OCI-LY7 (cell line): ENCODE measurements around the gene NTNG2. TPM values are rescaled to one million over a fixed set of nuclear protein-coding genes. Genes with fewer than 3 reads are reported as not detected.
A peak's percentile ranks its signal among the peaks of the same experiment; 100 is the strongest.

ENCODE experiments used
- BruUV-seq: library from RNA; stranded (reverse); fragments of 400-500 nt; replicated peaks from 2 replicates; lab custom pipeline; 2021; lab: Mats Ljungman, UMichigan
- CTCF ChIA-PET: fragments of 300-600 bp; sonication (Branson Sonifier 250); formaldehyde crosslinking; loops from one replicate; lab custom pipeline; 2022; ENCODE audit warnings: antibody characterized with exemption; ENCODE audit not compliant: unreplicated experiment; lab: Charles Lee
- POLR2A ChIA-PET: fragments of 300-600 bp; sonication (Branson Sonifier 250); formaldehyde crosslinking; loops from one replicate; lab custom pipeline; 2022; ENCODE audit warnings: antibody characterized with exemption; lab: Charles Lee
- DNase-seq: peaks from one replicate; pipeline ENCODE4 v3.0.0-alpha.2; 2015; ENCODE audit warnings: low spot score
- H2AFZ ChIP-seq: fragments of 200-600 bp; sonication (generic), shearing (Covaris generic); 2 replicates; pipeline ENCODE4 v1.6.1; 2014; ENCODE audit warnings: mild to moderate bottlenecking, antibody characterized with exemption, low read length, moderate library complexity
- H3K27ac ChIP-seq: fragments of 200-600 bp; sonication (generic); 2 replicates; pipeline ENCODE4 v1.5.1; 2014; ENCODE audit warnings: mixed run types, low read depth, mild to moderate bottlenecking, moderate library complexity, low read length, inconsistent platforms; ENCODE audit not compliant: poor library complexity, severe bottlenecking
- H3K36me3 ChIP-seq: fragments of 200-600 bp; sonication (generic); 2 replicates; pipeline ENCODE4 v1.6.1; 2014; ENCODE audit warnings: mild to moderate bottlenecking, antibody characterized with exemption, low read length, moderate library complexity, mixed read lengths; ENCODE audit not compliant: insufficient read depth
- H3K4me1 ChIP-seq: fragments of 200-600 bp; sonication (generic); 2 replicates; pipeline ENCODE4 v1.5.1; 2014; ENCODE audit warnings: mild to moderate bottlenecking, low read length; ENCODE audit not compliant: insufficient read depth, poor library complexity, severe bottlenecking
- H3K4me2 ChIP-seq: fragments of 200-600 bp; sonication (generic); 2 replicates; pipeline ENCODE4 v1.6.1; 2014; ENCODE audit warnings: mild to moderate bottlenecking, low read length
- H3K4me3 ChIP-seq: fragments of 200-600 bp; sonication (generic); 2 replicates; pipeline ENCODE4 v1.5.1; 2014; ENCODE audit warnings: mild to moderate bottlenecking, low read depth, low read length; ENCODE audit not compliant: poor library complexity, severe bottlenecking
- H3K79me2 ChIP-seq: fragments of 200-600 bp; sonication (generic); 2 replicates; pipeline ENCODE4 v1.6.1; 2016; ENCODE audit warnings: low read depth, mild to moderate bottlenecking, low read length, moderate library complexity, mixed read lengths; ENCODE audit not compliant: insufficient read depth
- H3K9me2 ChIP-seq: fragments of 200-600 bp; sonication (generic); 2 replicates; pipeline ENCODE4 v1.6.1; 2016; ENCODE audit warnings: mild to moderate bottlenecking, low read length, mixed read lengths; ENCODE audit not compliant: insufficient read depth
- H3K9me3 ChIP-seq: fragments of 200-600 bp; sonication (generic); 2 replicates; pipeline ENCODE4 v1.6.1; 2014; ENCODE audit warnings: mild to moderate bottlenecking, mixed run types, low read length, mixed read lengths
- H4K20me1 ChIP-seq: fragments of 200-600 bp; sonication (generic); 2 replicates; pipeline ENCODE4 v1.6.1; 2014; ENCODE audit warnings: mild to moderate bottlenecking, antibody characterized with exemption, low read length, moderate library complexity, mixed read lengths; ENCODE audit not compliant: insufficient read depth
- EZH2phosphoT487 ChIP-seq: fragments of 200-600 bp; sonication (generic); IDR thresholded peaks from 2 replicates; pipeline ENCODE4 v1.6.1; 2018; ENCODE audit warnings: low read depth, borderline replicate concordance, mild to moderate bottlenecking, mixed run types, antibody characterized with exemption, low read length, moderate library complexity, mixed read lengths
- intact Hi-C: fragments of 100-400 bp; cut with micrococcal nuclease; formaldehyde crosslinking; loops from one replicate; pipeline ENCODE4 v1.10.0; 2022; ENCODE audit not compliant: unreplicated experiment
- total RNA-seq, 2 experiments: library from RNA; depleted of rRNA in 1 of 2; stranded (reverse); fragments of >200 nt in 1 of 2; shearing (Covaris generic) in 1 of 2; gene quantifications; 2 replicates each; pipeline ENCODE4 v1.2.3, GENCODE V29; 2014 to 2022
- TF ChIP-seq, protein P1 (sequence below): fragments of 200-600 bp; sonication (generic); conservative IDR thresholded peaks from 2 replicates; pipeline ENCODE4 v1.5.1; 2014; ENCODE audit warnings: mild to moderate bottlenecking, antibody characterized with exemption, low read length, moderate library complexity, mixed read lengths

Gene NTNG2
- total RNA-seq, 2 experiments from 2014 or later: 3.2 to 7.5 TPM

DNA sequence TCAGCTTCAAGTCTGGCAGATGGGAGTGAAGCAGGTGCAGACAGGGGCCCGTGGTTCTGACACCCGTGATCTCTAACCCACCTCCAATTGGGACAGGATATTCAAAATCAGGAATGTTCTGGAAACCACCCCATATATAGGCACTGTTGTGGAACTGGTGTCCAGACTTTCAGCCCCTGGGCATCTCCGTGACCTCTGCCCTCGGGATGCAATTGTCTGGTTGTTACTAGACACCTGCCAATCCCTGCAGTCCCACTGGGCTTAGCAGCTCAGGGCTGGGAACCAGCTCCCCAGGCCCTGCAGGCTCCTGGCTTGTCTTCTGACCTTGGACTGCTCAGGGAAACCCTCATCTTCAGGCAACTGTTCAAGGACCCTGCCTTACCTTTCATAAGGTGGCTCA, 38.8 kb downstream of the NTNG2 start:
- Histone ChIP-seq H3K9me3 (no peaks in the 10 kb centered on the region), H3K36me3 (no peaks in the 10 kb centered on the region), H3K9me2 (no peaks in the 10 kb centered on the region), H3K79me2 (no peaks in the 10 kb centered on the region), H3K4me1 (no peaks in the 10 kb centered on the region), H2AFZ (no peak overlapping the region), H3K27ac (no peak overlapping the region), H3K4me3 (no peak overlapping the region), H4K20me1 (no peaks in the 10 kb centered on the region), H3K4me2 (no peak overlapping the region)
- TF ChIP-seq, protein P1, sequence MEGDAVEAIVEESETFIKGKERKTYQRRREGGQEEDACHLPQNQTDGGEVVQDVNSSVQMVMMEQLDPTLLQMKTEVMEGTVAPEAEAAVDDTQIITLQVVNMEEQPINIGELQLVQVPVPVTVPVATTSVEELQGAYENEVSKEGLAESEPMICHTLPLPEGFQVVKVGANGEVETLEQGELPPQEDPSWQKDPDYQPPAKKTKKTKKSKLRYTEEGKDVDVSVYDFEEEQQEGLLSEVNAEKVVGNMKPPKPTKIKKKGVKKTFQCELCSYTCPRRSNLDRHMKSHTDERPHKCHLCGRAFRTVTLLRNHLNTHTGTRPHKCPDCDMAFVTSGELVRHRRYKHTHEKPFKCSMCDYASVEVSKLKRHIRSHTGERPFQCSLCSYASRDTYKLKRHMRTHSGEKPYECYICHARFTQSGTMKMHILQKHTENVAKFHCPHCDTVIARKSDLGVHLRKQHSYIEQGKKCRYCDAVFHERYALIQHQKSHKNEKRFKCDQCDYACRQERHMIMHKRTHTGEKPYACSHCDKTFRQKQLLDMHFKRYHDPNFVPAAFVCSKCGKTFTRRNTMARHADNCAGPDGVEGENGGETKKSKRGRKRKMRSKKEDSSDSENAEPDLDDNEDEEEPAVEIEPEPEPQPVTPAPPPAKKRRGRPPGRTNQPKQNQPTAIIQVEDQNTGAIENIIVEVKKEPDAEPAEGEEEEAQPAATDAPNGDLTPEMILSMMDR: no peak
- no peak for TF ChIP-seq EZH2phosphoT487
- DNase-seq: no peak
- BruUV-seq: no TSS peak
- ChIA-PET POLR2A (interaction anchor here (0.5 kb wide), 1 partner anchor 827 kb away, joined by 4 read pairs; no protein-coding TSS in a partner anchor), CTCF (no interaction called here)
- intact Hi-C loops: no loop called here

GRCh38 chr9:132201139-132201538, 39.3 kb downstream of the NTNG2 start:
- TF ChIP-seq, protein P1: no peak
- no peak for TF ChIP-seq EZH2phosphoT487
- H3K79me2 ChIP-seq: no peaks in the 10 kb centered on the region
- DNase-seq: no peak
- H4K20me1 ChIP-seq: no peaks in the 10 kb centered on the region
- H3K4me1 ChIP-seq: no peaks in the 10 kb centered on the region
- CTCF ChIA-PET: no interaction called here
- H3K36me3 ChIP-seq: no peaks in the 10 kb centered on the region
- no peaks in the 10 kb centered on the region for H3K9me3 ChIP-seq
- H3K4me2 ChIP-seq: no peak overlapping the region
- H3K9me2 ChIP-seq: no peaks in the 10 kb centered on the region
- no peak overlapping the region for H3K4me3 ChIP-seq
- H2AFZ ChIP-seq: no peak overlapping the region
- no TSS peak for BruUV-seq
- POLR2A ChIA-PET: interaction anchor here (0.5 kb wide), 1 partner anchor 828 kb away, joined by 4 read pairs; no protein-coding TSS in a partner anchor
- no peak overlapping the region for H3K27ac ChIP-seq
- intact Hi-C loops: no loop called here

DNA sequence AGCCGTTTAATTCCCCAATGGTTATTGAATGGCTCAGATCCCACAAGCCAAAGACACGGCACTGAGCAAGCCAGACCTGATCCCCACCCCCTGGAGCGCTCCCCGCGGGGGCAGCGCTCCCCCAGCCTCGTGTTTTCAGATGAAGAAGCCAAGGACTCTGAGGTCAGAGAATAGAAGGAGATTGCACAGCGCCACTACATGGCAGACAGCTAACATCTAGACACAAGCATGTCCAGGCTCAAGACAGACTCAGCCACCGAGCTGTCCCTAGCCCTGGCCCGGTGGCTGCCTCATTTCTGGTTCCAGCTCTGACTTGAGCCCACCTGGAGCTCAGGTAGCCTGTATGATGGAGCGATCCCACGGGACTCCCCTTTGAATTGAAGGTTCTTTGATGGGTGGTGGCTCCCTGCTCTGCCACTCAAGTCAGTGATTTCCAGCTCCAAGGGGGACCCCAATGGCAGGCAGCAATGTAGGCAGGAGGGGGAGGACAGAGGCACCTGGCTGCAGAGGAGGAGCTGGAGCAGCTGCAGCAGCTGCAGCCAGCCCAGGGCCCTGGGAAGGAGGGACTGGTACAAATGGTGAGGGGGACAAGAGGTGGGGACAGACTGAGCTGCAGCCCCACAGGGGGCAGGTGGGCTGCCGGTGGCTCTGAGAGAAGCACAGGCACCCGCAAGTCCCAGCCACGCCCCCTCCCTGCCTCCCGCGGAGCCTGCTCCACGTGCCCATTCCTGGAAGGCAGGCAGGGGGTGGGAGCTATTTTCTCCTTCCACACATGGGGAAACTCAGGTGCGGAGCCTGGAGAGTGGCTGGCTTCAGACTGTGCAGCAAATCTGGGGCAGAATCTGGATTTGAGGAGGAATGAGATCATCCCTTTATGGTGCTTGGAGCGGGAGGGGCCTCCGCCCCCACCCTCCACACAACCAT, 40.2 kb downstream of the NTNG2 start:
- H3K36me3 ChIP-seq: no peaks in the 10 kb centered on the region
- no TSS peak for BruUV-seq
- intact Hi-C loops: no loop called here
- no peak overlapping the region for H3K27ac ChIP-seq
- no peaks in the 10 kb centered on the region for H4K20me1 ChIP-seq
- no peaks in the 10 kb centered on the region for H3K9me2 ChIP-seq
- ChIA-PET POLR2A (no interaction called here), CTCF (no interaction called here)
- H3K4me2 ChIP-seq: no peak overlapping the region
- TF ChIP-seq EZH2phosphoT487: no peak
- TF ChIP-seq, protein P1: 0 out of 2 replicates have a peak, but pooled peaks have one; percentile 17
- no peaks in the 10 kb centered on the region for H3K4me1 ChIP-seq
- no peaks in the 10 kb centered on the region for H3K79me2 ChIP-seq
- H3K9me3 ChIP-seq: no peaks in the 10 kb centered on the region
- no peak overlapping the region for H2AFZ ChIP-seq
- DNase-seq: no peak
- H3K4me3 ChIP-seq: no peak overlapping the region
